HCT116 (cell line): ENCODE measurements around the gene NEUROD2. TPM values are rescaled to one million over a fixed set of nuclear protein-coding genes. Genes with fewer than 3 reads are reported as not detected.
A peak's percentile ranks its signal among the peaks of the same experiment; 100 is the strongest.

Experiments
- ATAC-seq: fragments of 200-7000 bp; cut with Tn5 transposase; 2 replicates; pipeline ENCODE4 v1.9.1; 2020; ENCODE audit warnings: mild to moderate bottlenecking, moderate library complexity
- BruUV-seq: library from RNA; stranded (reverse); fragments of 400-500 nt; replicated peaks from 2 replicates; lab custom pipeline; 2021; lab: Mats Ljungman, UMichigan
- CTCF ChIA-PET: fragments of 300-600 bp; sonication (Branson Sonifier 250); formaldehyde crosslinking; loops from one replicate; lab custom pipeline; 2021; ENCODE audit warnings: antibody characterized with exemption; lab: Charles Lee
- POLR2A ChIA-PET: fragments of 300-600, 350-600 bp; sonication (Branson Sonifier 250); formaldehyde crosslinking; loops from one replicate; lab custom pipeline; 2021; ENCODE audit warnings: antibody characterized with exemption; lab: Charles Lee
- RAD21 ChIA-PET, 2 experiments: fragments of 300-600 bp; sonication (Branson Sonifier 250); formaldehyde crosslinking; loops; one replicate each; lab custom pipeline; 2023; ENCODE audit warnings: low total read pairs in 2 of 2; ENCODE audit not compliant: uncharacterized antibody in 2 of 2, unreplicated experiment in 2 of 2, low non-redundant PET in 1 of 2; lab: Charles Lee
- DNase-seq: peaks from one replicate; pipeline ENCODE4 v3.0.0-alpha.2; 2010; ENCODE audit warnings: low read depth, low spot score
- H2AFZ ChIP-seq: fragments of 200-600 bp; shearing (Covaris generic), sonication (generic); 2 replicates; pipeline ENCODE4 v1.6.1; 2017; ENCODE audit warnings: low read depth, mixed run types, mixed read lengths, antibody characterized with exemption, low read length; ENCODE audit not compliant: poor library complexity, severe bottlenecking
- H3K27ac ChIP-seq: 2 replicates; pipeline ENCODE4 v1.5.1; 2012; ENCODE audit warnings: low read depth, low read length
- H3K27me3 ChIP-seq: fragments of 200-600 bp; sonication (generic); 2 replicates; pipeline ENCODE4 v1.6.1; 2016; ENCODE audit warnings: mixed run types, low read length, mixed read lengths; ENCODE audit not compliant: insufficient read depth
- H3K36me3 ChIP-seq, 2 experiments: fragments of 200-500 bp in 1 of 2; fragments of 200-600 bp in 1 of 2; sonication (Bioruptor generic) in 1 of 2; sonication (generic) in 1 of 2; 2 replicates each; pipeline versions ENCODE4 v1.5.1 to v1.6.1; 2014 to 2016; ENCODE audit warnings: low read length in 2 of 2, inconsistent platforms in 1 of 2, mixed read lengths in 1 of 2, mixed run types in 1 of 2; ENCODE audit not compliant: insufficient read depth in 2 of 2, control insufficient read depth in 1 of 2
- H3K4me1 ChIP-seq, 2 experiments: fragments of 200-600 bp in 1 of 2; sonication (generic) in 1 of 2; 2 replicates each; pipeline versions ENCODE4 v1.5.1 to v1.6.1; 2012 to 2017; ENCODE audit warnings: low read length in 2 of 2, inconsistent platforms in 1 of 2, mild to moderate bottlenecking in 1 of 2, mixed read lengths in 1 of 2, mixed run types in 1 of 2, moderate library complexity in 1 of 2; ENCODE audit not compliant: insufficient read depth in 2 of 2, control insufficient read depth in 1 of 2
- H3K4me2 ChIP-seq: fragments of 200-600 bp; sonication (generic); 2 replicates; pipeline ENCODE4 v1.6.1; 2017; ENCODE audit warnings: mixed run types, low read length, mixed read lengths
- H3K4me3 ChIP-seq, 2 experiments: fragments of 200-600 bp in 1 of 2; sonication (generic) in 1 of 2; replicated peaks in 1 of 2; 2 replicates each; pipeline ENCODE4 v1.5.1; 2011 to 2016; ENCODE audit warnings: low read length in 2 of 2, control low read depth in 1 of 2, low read depth in 1 of 2, mild to moderate bottlenecking in 1 of 2, mixed read lengths in 1 of 2, mixed run types in 1 of 2
- H3K79me2 ChIP-seq: fragments of 200-600 bp; sonication (generic); 2 replicates; pipeline ENCODE4 v1.6.1; 2017; ENCODE audit warnings: mild to moderate bottlenecking, mixed run types, low read length, moderate library complexity, mixed read lengths; ENCODE audit not compliant: insufficient read depth
- H3K9ac ChIP-seq: fragments of 200-600 bp; sonication (generic); 2 replicates; pipeline ENCODE4 v1.6.1; 2016; ENCODE audit warnings: low read length, mixed read lengths
- H3K9me2 ChIP-seq: fragments of 200-600 bp; sonication (generic), shearing (Covaris generic); 2 replicates; pipeline ENCODE4 v1.6.1; 2017; ENCODE audit warnings: mixed run types, mild to moderate bottlenecking, moderate library complexity; ENCODE audit not compliant: insufficient read depth
- H3K9me3 ChIP-seq, 2 experiments: fragments of 200-500 bp in 1 of 2; fragments of 200-600 bp in 1 of 2; sonication (Bioruptor generic) in 1 of 2; sonication (generic) in 1 of 2; 2 replicates each; pipeline ENCODE4 v1.6.1; 2014 to 2017; ENCODE audit warnings: low read length in 2 of 2, mixed read lengths in 2 of 2, inconsistent platforms in 1 of 2, low read depth in 1 of 2, mild to moderate bottlenecking in 1 of 2, mixed run types in 1 of 2, moderate library complexity in 1 of 2; ENCODE audit not compliant: control insufficient read depth in 1 of 2, insufficient read depth in 1 of 2
- H4K20me1 ChIP-seq: fragments of 200-600 bp; sonication (generic), shearing (Covaris generic); 2 replicates; pipeline ENCODE4 v1.6.1; 2017; ENCODE audit warnings: mixed run types, mild to moderate bottlenecking, moderate library complexity; ENCODE audit not compliant: insufficient read depth
- FOSL1 ChIP-seq: IDR thresholded peaks from 2 replicates; pipeline ENCODE4 v1.6.1; 2012; ENCODE audit warnings: low read depth
- MAX ChIP-seq: IDR thresholded peaks from 2 replicates; pipeline ENCODE4 v1.6.1; 2012
- YY1 ChIP-seq: IDR thresholded peaks from 2 replicates; pipeline ENCODE4 v1.6.1; 2011; ENCODE audit warnings: low read length, low read depth, moderate library complexity, mild to moderate bottlenecking; ENCODE audit not compliant: insufficient replicate concordance; ENCODE audit errors: extremely low read depth
- intact Hi-C: fragments of 100-400 bp; cut with micrococcal nuclease; formaldehyde crosslinking; loops from 2 replicates; pipeline ENCODE4 v1.10.0; 2022
- total RNA-seq: library from RNA; stranded (reverse); gene quantifications from one replicate; pipeline ENCODE4 v1.2.1, GENCODE V29; 2021; ENCODE audit not compliant: unreplicated experiment

Gene NEUROD2
- total RNA-seq, 1 experiment from 2014 or later = not detected

GRCh38 chr17:39618956-39619785 lies 11.5 kb upstream of the NEUROD2 start (continued):
- TF ChIP-seq FOSL1 = no peak

GRCh38 chr17:39618246-39618913 lies 10.7 kb upstream of the NEUROD2 start:
- H3K4me2 ChIP-seq = peak overlapping the region; percentile 95
- POLR2A ChIA-PET = no interaction called here
- intact Hi-C loops = no loop called here

More at GRCh38 chr17:39618246-39618913, 10.7 kb upstream of the NEUROD2 start:
- peak overlapping the region; percentile 40; the same call in 1 of the 2 replicates for H3K27ac ChIP-seq
- H3K27me3 ChIP-seq = no peaks in the 10 kb centered on the region
- no peaks in the 10 kb centered on the region for H3K36me3 ChIP-seq
- RAD21 ChIA-PET = interaction anchor here in 1 of 2 experiments (1.2 kb wide), 1 partner anchor 17 kb away, joined by 4 read pairs; no protein-coding TSS in a partner anchor
- H3K4me1 ChIP-seq = peaks cover 19 to 27% of the 10 kb centered on the region in 2 experiments; a peak in 3 of 4 replicates
- H4K20me1 ChIP-seq = no peaks in the 10 kb centered on the region
- H3K79me2 ChIP-seq = no peaks in the 10 kb centered on the region
- H3K9me2 ChIP-seq = no peaks in the 10 kb centered on the region
- CTCF ChIA-PET = interaction anchor here (0.7 to 8.4 kb wide), 8 partner anchors 13 to 412 kb away, joined by 3 to 157 read pairs (median 4); partner anchors contain the start of gene ERBB2
- H3K9me3 ChIP-seq = no peaks in the 10 kb centered on the region
- peak; percentile 51 for ATAC-seq
- no peak for DNase-seq
- no TSS peak for BruUV-seq
- H2AFZ ChIP-seq = peak overlapping the region; percentile 90
- peak overlapping the region; percentile 70 for H3K9ac ChIP-seq
- peak overlapping the region; percentile 50 to 62 for H3K4me3 ChIP-seq
- TF ChIP-seq YY1 (no peak), MAX (peak; percentile 42; the same call in 1 of the 2 replicates)
